ENCODE results near the gene FMR1. TPM values are rescaled to one million over a fixed set of nuclear protein-coding genes. Genes with fewer than 3 reads are reported as not detected.

Gene FMR1
- total RNA-seq, 2 donors from 2014 or later: 31.8 to 44.3 TPM

DNA sequence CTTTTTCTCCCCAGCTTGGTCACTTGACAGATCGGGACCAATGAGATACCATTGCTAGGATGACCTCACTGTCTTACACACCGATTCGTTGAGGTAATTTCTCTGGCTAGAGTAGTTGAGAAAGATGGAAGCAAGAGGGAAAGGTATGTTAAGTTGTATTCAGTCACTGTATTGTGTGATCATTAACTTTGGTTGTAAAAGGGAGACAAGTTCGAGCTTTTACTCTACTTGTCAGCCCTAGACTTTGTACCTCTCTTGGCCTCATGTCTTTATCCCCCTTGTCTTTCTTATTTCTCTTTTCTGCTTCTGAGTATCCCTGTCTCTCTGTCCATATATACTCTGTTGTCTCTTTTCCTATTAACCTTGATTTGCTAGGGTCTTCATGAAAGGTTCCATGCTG, 15.5 kb downstream of the FMR1 start:
- Histone ChIP-seq H3K9me3 (no peaks in the 10 kb centered on the region), H3K36me3 (no peaks in the 10 kb centered on the region), H3K4me1 (ENCODE audit: control insufficient read depth in 1 of 2, low read depth in 2 of 2) (no peaks in the 10 kb centered on the region), H3K27ac (no peak overlapping the region), H3K4me3 (no peak overlapping the region), H3K27me3 (replicated peaks; ENCODE audit: insufficient read depth) (no peaks in the 10 kb centered on the region)
- TF ChIP-seq, protein P1, sequence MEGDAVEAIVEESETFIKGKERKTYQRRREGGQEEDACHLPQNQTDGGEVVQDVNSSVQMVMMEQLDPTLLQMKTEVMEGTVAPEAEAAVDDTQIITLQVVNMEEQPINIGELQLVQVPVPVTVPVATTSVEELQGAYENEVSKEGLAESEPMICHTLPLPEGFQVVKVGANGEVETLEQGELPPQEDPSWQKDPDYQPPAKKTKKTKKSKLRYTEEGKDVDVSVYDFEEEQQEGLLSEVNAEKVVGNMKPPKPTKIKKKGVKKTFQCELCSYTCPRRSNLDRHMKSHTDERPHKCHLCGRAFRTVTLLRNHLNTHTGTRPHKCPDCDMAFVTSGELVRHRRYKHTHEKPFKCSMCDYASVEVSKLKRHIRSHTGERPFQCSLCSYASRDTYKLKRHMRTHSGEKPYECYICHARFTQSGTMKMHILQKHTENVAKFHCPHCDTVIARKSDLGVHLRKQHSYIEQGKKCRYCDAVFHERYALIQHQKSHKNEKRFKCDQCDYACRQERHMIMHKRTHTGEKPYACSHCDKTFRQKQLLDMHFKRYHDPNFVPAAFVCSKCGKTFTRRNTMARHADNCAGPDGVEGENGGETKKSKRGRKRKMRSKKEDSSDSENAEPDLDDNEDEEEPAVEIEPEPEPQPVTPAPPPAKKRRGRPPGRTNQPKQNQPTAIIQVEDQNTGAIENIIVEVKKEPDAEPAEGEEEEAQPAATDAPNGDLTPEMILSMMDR (IDR thresholded peaks at IDR 0.05): no peak
- ATAC-seq (ENCODE audit: insufficient number of reproducible peaks, low FRiP score, low read depth) (no peak), DNase-seq (ENCODE audit: low spot score) (no peak)

DNA sequence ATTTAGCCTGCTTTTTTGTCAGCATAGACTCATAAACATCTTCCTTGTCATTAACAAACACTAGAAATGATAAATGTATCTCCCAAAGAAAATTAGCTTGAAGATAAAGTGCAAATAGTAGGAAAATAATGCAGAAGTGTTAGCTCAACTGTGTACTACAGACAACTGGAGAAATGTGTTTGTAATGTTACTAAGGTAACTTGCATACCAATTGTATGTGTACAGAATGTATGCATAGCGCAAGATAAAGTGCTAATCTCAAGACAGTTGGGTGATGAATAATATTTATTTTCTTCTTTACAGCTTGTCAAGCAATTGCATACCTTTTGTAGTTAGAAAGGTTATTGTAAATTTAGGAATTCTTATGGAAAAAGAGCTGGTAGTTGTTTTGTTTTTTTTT, 22.1 kb downstream of the FMR1 start:
- TF ChIP-seq, protein P1 (IDR thresholded peaks at IDR 0.05): no peak
- DNase-seq (ENCODE audit: low spot score) (no peak), ATAC-seq (ENCODE audit: insufficient number of reproducible peaks, low FRiP score, low read depth) (no peak)
- Histone ChIP-seq H3K27me3 (replicated peaks; ENCODE audit: insufficient read depth) (no peaks in the 10 kb centered on the region), H3K9me3 (no peaks in the 10 kb centered on the region), H3K36me3 (no peaks in the 10 kb centered on the region), H3K4me3 (no peak overlapping the region), H3K4me1 (ENCODE audit: control insufficient read depth in 1 of 2, low read depth in 2 of 2) (no peaks in the 10 kb centered on the region), H3K27ac (no peak overlapping the region)

DNA sequence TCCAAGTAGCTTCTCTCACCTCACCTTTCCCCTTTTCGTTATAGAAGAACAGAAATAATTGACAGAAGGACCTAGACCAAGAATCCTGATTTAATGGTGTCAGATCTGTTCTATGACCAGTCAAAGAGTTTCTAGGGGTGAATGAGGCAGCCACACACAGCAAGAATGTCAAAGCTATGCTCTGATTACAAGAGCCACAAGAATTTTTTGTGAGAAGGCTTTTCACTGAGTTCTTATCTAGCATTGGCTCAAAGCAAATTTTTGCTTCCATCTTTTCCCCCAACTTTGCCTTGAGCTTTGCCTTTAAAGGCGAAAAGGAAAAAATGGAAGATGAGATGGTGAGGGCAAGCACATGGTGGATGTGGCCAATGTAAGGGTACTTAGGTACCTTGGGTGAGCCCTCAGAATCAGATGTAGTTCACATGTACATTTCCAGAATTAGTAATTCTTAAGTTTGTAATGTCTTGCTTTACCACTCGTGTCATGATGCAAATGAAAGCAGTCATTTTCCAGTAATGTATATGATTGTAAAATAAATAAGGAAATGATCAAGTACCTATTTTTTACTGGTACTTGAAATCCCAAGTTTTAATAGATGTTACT, 23.5 kb downstream of the FMR1 start:
- DNase-seq (ENCODE audit: low spot score) (no peak), ATAC-seq (ENCODE audit: insufficient number of reproducible peaks, low FRiP score, low read depth) (no peak)
- H3K9me3 ChIP-seq: no peaks in the 10 kb centered on the region
- H3K27ac ChIP-seq: no peak overlapping the region
- no peaks in the 10 kb centered on the region for H3K36me3 ChIP-seq
- TF ChIP-seq, protein P1 (IDR thresholded peaks at IDR 0.05): no peak
- H3K4me3 ChIP-seq: no peak overlapping the region
- H3K4me1 ChIP-seq (ENCODE audit: control insufficient read depth in 1 of 2, low read depth in 2 of 2): no peaks in the 10 kb centered on the region
- H3K27me3 ChIP-seq (replicated peaks; ENCODE audit: insufficient read depth): no peaks in the 10 kb centered on the region

DNA sequence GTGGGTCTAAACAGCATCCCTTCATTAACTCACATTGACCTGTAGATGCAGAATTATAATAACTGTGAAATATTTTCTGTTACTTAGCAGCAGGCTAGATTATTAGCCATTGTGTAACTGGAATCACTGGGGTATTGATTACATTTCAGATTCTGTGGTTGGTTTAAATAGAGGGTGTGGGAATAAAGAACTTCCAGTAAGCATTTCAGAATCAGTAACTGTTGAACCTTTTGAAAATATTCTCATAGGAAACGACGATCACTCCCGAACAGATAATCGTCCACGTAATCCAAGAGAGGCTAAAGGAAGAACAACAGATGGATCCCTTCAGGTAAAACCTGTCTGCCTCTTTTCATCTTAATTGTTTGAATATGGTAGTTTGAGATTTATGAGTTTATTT, 33.6 kb downstream of the FMR1 start:
- ATAC-seq (ENCODE audit: insufficient number of reproducible peaks, low FRiP score, low read depth) (no peak), DNase-seq (ENCODE audit: low spot score) (no peak)
- Histone ChIP-seq H3K4me1 (ENCODE audit: control insufficient read depth in 1 of 2, low read depth in 2 of 2) (no peaks in the 10 kb centered on the region), H3K27ac (no peak overlapping the region), H3K36me3 (no peaks in the 10 kb centered on the region), H3K9me3 (no peaks in the 10 kb centered on the region), H3K4me3 (no peak overlapping the region), H3K27me3 (replicated peaks; ENCODE audit: insufficient read depth) (no peaks in the 10 kb centered on the region)
- TF ChIP-seq, protein P1 (IDR thresholded peaks at IDR 0.05): no peak

DNA sequence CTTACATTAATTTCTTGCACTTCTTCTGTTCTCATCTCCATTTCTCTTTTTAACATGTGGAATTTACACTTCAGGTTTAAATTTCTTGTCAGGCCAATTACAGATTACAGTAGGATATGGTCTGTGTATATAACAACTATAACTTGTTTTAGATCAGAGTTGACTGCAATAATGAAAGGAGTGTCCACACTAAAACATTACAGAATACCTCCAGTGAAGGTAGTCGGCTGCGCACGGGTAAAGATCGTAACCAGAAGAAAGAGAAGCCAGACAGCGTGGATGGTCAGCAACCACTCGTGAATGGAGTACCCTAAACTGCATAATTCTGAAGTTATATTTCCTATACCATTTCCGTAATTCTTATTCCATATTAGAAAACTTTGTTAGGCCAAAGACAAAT, 36.8 kb downstream of the FMR1 start:
- Histone ChIP-seq H3K4me3 (no peak overlapping the region), H3K4me1 (ENCODE audit: control insufficient read depth in 1 of 2, low read depth in 2 of 2) (no peaks in the 10 kb centered on the region), H3K27me3 (replicated peaks; ENCODE audit: insufficient read depth) (no peaks in the 10 kb centered on the region), H3K9me3 (no peaks in the 10 kb centered on the region), H3K27ac (no peak overlapping the region), H3K36me3 (no peaks in the 10 kb centered on the region)
- TF ChIP-seq, protein P1 (IDR thresholded peaks at IDR 0.05): no peak
- ATAC-seq (ENCODE audit: insufficient number of reproducible peaks, low FRiP score, low read depth): no peak
- no peak for DNase-seq (ENCODE audit: low spot score)

Measured in thoracic aorta (tissue), 2 donors.